ENCODE results near the gene PTPRT. TPM values are rescaled to one million over a fixed set of nuclear protein-coding genes. Genes with fewer than 3 reads are reported as not detected.
"Not testable (repeated sequence)": the region's sequence is repeated elsewhere in the genome, so short reads cannot be mapped to it uniquely, and the experiment has no call there.

Gene PTPRT
- total RNA-seq, 3 donors from 2014 or later = 0.32 to 6.3 (median 4.9) TPM

- no peaks in the 10 kb centered on the region for H3K9me3 ChIP-seq
- no peak overlapping the region for H3K4me3 ChIP-seq
- no peaks in the 10 kb centered on the region for H3K4me1 ChIP-seq
- no peak for DNase-seq (ENCODE audit: low spot score in 2 of 2)
- intact Hi-C loops (cut with DNase I; ENCODE audit: low total_unique reads) = no loop called here
- H3K27ac ChIP-seq = no peak overlapping the region
- H3K27me3 ChIP-seq = no peaks in the 10 kb centered on the region
- TF ChIP-seq POLR2A (IDR thresholded peaks at IDR 0.05) (no peak), POLR2AphosphoS5 (IDR thresholded peaks at IDR 0.05) (no peak)
- TF ChIP-seq, protein P1, sequence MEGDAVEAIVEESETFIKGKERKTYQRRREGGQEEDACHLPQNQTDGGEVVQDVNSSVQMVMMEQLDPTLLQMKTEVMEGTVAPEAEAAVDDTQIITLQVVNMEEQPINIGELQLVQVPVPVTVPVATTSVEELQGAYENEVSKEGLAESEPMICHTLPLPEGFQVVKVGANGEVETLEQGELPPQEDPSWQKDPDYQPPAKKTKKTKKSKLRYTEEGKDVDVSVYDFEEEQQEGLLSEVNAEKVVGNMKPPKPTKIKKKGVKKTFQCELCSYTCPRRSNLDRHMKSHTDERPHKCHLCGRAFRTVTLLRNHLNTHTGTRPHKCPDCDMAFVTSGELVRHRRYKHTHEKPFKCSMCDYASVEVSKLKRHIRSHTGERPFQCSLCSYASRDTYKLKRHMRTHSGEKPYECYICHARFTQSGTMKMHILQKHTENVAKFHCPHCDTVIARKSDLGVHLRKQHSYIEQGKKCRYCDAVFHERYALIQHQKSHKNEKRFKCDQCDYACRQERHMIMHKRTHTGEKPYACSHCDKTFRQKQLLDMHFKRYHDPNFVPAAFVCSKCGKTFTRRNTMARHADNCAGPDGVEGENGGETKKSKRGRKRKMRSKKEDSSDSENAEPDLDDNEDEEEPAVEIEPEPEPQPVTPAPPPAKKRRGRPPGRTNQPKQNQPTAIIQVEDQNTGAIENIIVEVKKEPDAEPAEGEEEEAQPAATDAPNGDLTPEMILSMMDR (IDR thresholded peaks at IDR 0.05) = no peak
- no peaks in the 10 kb centered on the region for H3K36me3 ChIP-seq
Observed at GRCh38 chr20:42254673-42255072, 935.0 kb downstream of the PTPRT start.

- H3K27ac ChIP-seq = no peak overlapping the region
- intact Hi-C loops (cut with DNase I; ENCODE audit: low total_unique reads) = no loop called here
- no peaks in the 10 kb centered on the region for H3K9me3 ChIP-seq
- no peaks in the 10 kb centered on the region for H3K36me3 ChIP-seq
- no peak overlapping the region for H3K4me3 ChIP-seq
- DNase-seq (ENCODE audit: low spot score in 2 of 2) = no peak
- TF ChIP-seq, protein P1 (IDR thresholded peaks at IDR 0.05) = no peak
- TF ChIP-seq POLR2A (IDR thresholded peaks at IDR 0.05) = no peak
- no peaks in the 10 kb centered on the region for H3K27me3 ChIP-seq
- H3K4me1 ChIP-seq = no peaks in the 10 kb centered on the region
Observed at GRCh38 chr20:42252116-42252515, 937.6 kb downstream of the PTPRT start.

DNA sequence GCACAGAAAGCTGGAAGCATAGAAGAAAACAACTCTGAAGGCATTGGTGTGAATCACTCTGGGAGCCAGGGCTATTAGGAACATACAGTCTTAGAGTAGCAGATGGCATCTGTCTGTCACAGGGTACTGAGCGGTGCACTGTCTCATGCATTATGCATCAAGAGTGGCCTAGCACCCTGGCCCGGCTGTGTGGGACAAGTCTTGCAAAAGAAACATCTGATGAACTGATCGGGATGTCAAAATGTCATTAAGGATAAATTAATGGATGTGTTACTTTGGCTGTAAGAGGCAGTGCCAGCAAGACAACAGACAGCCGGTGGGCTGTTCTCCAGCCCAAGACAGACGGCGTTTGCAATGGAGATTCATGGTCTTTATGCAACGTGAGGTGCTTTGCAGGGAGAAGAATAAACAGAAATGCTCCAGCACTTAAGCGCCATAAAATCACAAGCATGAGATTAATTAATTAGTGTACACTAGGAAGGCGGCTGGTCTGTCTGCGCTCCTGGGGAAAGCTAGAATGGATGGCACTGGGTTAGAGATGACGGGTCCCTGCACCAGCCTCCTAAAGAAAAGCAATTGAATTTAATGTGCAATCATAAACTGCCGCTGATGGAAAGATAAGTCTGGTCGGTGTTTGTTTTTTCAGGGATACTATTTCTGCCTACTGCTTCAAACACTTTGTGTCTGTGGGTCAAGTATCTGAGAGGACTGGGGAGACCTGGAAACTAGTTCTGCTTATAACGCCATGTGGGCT lies 970.9 kb downstream of the PTPRT start:
- H3K36me3 ChIP-seq = no peaks in the 10 kb centered on the region
- no peaks in the 10 kb centered on the region for H3K9me3 ChIP-seq
- H3K27me3 ChIP-seq = no peaks in the 10 kb centered on the region
- H3K4me1 ChIP-seq = no peaks in the 10 kb centered on the region
- DNase-seq (ENCODE audit: low spot score in 2 of 2) = no peak
- H3K4me3 ChIP-seq = no peak overlapping the region
- TF ChIP-seq, protein P1 (IDR thresholded peaks at IDR 0.05) = no peak
- H3K27ac ChIP-seq = no peak overlapping the region
- intact Hi-C loops (cut with DNase I; ENCODE audit: low total_unique reads) = no loop called here

- no peak overlapping the region for H3K4me3 ChIP-seq
- H3K27me3 ChIP-seq = no peaks in the 10 kb centered on the region
- H3K4me1 ChIP-seq = no peaks in the 10 kb centered on the region
- TF ChIP-seq, protein P1 (IDR thresholded peaks at IDR 0.05) = no peak
- TF ChIP-seq POLR2A (IDR thresholded peaks at IDR 0.05) (no peak), POLR2AphosphoS5 (IDR thresholded peaks at IDR 0.05) (no peak)
- DNase-seq (ENCODE audit: low spot score in 2 of 2) = no peak
- no peak overlapping the region for H3K27ac ChIP-seq
- intact Hi-C loops (cut with DNase I; ENCODE audit: low total_unique reads) = no loop called here
- H3K9me3 ChIP-seq = no peaks in the 10 kb centered on the region
- no peaks in the 10 kb centered on the region for H3K36me3 ChIP-seq
Observed at GRCh38 chr20:42214074-42214473, 975.6 kb downstream of the PTPRT start.

DNA sequence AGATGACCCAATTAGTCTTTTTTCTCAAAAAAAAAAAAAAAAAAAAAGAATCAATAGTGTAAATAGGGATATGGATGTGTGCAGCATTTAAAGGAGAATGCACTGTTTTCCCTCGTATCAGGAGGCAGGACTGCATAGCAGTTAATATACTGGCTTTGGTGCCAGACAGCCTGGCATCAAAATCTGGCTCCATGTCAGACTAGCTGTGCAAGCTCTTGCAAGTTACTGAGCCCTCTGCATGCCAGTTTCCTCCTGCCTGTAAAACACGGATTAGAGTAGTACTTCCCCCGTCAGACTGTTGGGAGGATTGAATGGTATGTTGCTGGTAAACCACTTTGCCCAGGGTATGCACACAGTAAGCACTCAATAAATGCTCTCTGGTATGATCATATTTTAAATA lies 977.3 kb downstream of the PTPRT start:
- DNase-seq (ENCODE audit: low spot score in 2 of 2) = peak in 1 of 2 donors; percentile 24
- TF ChIP-seq POLR2A (IDR thresholded peaks at IDR 0.05) (no peak), POLR2AphosphoS5 (IDR thresholded peaks at IDR 0.05) (no peak)
- H3K9me3 ChIP-seq = no peaks in the 10 kb centered on the region
- no peak overlapping the region for H3K4me3 ChIP-seq
- no peak overlapping the region for H3K27ac ChIP-seq
- intact Hi-C loops (cut with DNase I; ENCODE audit: low total_unique reads) = no loop called here
- no peaks in the 10 kb centered on the region for H3K36me3 ChIP-seq
- H3K4me1 ChIP-seq = no peaks in the 10 kb centered on the region
- no peaks in the 10 kb centered on the region for H3K27me3 ChIP-seq

DNA sequence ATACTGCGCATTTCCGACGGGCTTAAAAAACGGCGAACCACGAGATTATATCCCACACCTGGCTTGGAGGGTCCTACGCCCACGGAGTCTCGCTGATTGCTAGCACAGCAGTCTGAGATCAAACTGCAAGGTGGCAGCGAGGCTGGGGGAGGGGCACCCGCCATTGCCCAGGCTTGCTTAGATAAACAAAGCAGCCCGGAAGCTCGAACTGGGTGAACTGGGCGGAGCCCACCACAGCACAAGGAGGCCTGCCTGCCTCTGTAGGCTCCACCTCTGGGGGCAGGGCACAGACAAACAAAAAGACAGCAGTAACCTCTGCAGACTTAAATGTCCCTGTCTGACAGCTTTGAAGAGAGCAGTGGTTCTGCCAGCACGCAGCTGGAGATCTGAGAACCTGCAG lies 983.1 kb downstream of the PTPRT start:
- H3K27me3 ChIP-seq; H3K4me3 ChIP-seq; H3K27ac ChIP-seq; H3K36me3 ChIP-seq; intact Hi-C loops (cut with DNase I; ENCODE audit: low total_unique reads); H3K9me3 ChIP-seq; H3K4me1 ChIP-seq; DNase-seq (ENCODE audit: low spot score in 2 of 2): not testable (repeated sequence)

Measured in breast epithelium (tissue), 4 donors.